Chondrocyte (in vitro differentiated cells): Measurements from ENCODE around the gene DNAH9. TPM values are rescaled to one million over a fixed set of nuclear protein-coding genes. Genes with fewer than 3 reads are reported as not detected.

Source experiments
- DNase-seq: peaks from one replicate; pipeline ENCODE4 v3.0.0; 2021; ENCODE audit warnings: mixed read lengths, low spot score
- H3K27ac Mint-ChIP-seq: one replicate; pipeline ENCODE4 v1.8.0; 2021; ENCODE audit warnings: mild to moderate bottlenecking, moderate library complexity, mixed read lengths; ENCODE audit not compliant: unreplicated experiment
- H3K27me3 Mint-ChIP-seq: 2 replicates; pipeline ENCODE4 v1.8.0; 2021; ENCODE audit warnings: low read depth, mixed read lengths
- H3K36me3 Mint-ChIP-seq: 2 replicates; pipeline ENCODE4 v1.8.0; 2021; ENCODE audit warnings: low read depth, mixed read lengths
- H3K4me1 Mint-ChIP-seq: 2 replicates; pipeline ENCODE4 v1.8.0; 2021; ENCODE audit warnings: low read depth, mild to moderate bottlenecking, mixed read lengths
- H3K4me3 Mint-ChIP-seq: one replicate; pipeline ENCODE4 v1.8.0; 2021; ENCODE audit warnings: mild to moderate bottlenecking, moderate library complexity, mixed read lengths; ENCODE audit not compliant: unreplicated experiment
- H3K9me3 Mint-ChIP-seq: 2 replicates; pipeline ENCODE4 v1.8.0; 2021; ENCODE audit warnings: low read depth, mixed read lengths
- CTCF ChIP-seq: fragments of 200-600 bp; sonication (generic); IDR thresholded peaks from 2 replicates; pipeline ENCODE4 v1.5.0; 2021; ENCODE audit warnings: antibody characterized with exemption, mild to moderate bottlenecking, moderate library complexity
- total RNA-seq: library from RNA; stranded (reverse); gene quantifications from 3 replicates; pipeline ENCODE4 v1.2.1, GENCODE V29; 2021

Gene DNAH9
- total RNA-seq, 1 donor from 2014 or later: 0.37 TPM

- H3K9me3 Mint-ChIP-seq: peaks cover 22% of the 10 kb centered on the region
- H3K36me3 Mint-ChIP-seq: no peaks in the 10 kb centered on the region
- no peak overlapping the region for H3K27ac Mint-ChIP-seq
- H3K4me3 Mint-ChIP-seq: no peak overlapping the region
- no peaks in the 10 kb centered on the region for H3K27me3 Mint-ChIP-seq
- TF ChIP-seq CTCF: peak; percentile 26
- H3K4me1 Mint-ChIP-seq: no peaks in the 10 kb centered on the region
- DNase-seq: no peak
Measured at GRCh38 chr17:11909348-11909747, 311.1 kb downstream of the DNAH9 start.

GRCh38 chr17:11916091-11916490 lies 317.8 kb downstream of the DNAH9 start:
- no peaks in the 10 kb centered on the region for H3K36me3 Mint-ChIP-seq
- peaks cover 2% of the 10 kb centered on the region for H3K27me3 Mint-ChIP-seq
- H3K9me3 Mint-ChIP-seq: peaks cover 14% of the 10 kb centered on the region
- no peaks in the 10 kb centered on the region for H3K4me1 Mint-ChIP-seq
- no peak overlapping the region for H3K4me3 Mint-ChIP-seq
- no peak for TF ChIP-seq CTCF
- no peak overlapping the region for H3K27ac Mint-ChIP-seq
- no peak for DNase-seq

GRCh38 chr17:11917415-11917814 lies 319.1 kb downstream of the DNAH9 start:
- TF ChIP-seq CTCF: no peak
- Mint-ChIP-seq H3K9me3 (peaks cover 3% of the 10 kb centered on the region), H3K27ac (no peak overlapping the region), H3K36me3 (no peaks in the 10 kb centered on the region), H3K4me3 (no peak overlapping the region), H3K4me1 (no peaks in the 10 kb centered on the region), H3K27me3 (peaks cover 2% of the 10 kb centered on the region)
- DNase-seq: no peak

- no peak for DNase-seq
- H3K4me1 Mint-ChIP-seq: no peaks in the 10 kb centered on the region
- no peak overlapping the region for H3K27ac Mint-ChIP-seq
- peaks cover 1% of the 10 kb centered on the region for H3K27me3 Mint-ChIP-seq
- H3K4me3 Mint-ChIP-seq: no peak overlapping the region
- no peak for TF ChIP-seq CTCF
- peaks cover 6% of the 10 kb centered on the region for H3K9me3 Mint-ChIP-seq
- no peaks in the 10 kb centered on the region for H3K36me3 Mint-ChIP-seq
Measured at GRCh38 chr17:11921296-11921695, 323.0 kb downstream of the DNAH9 start.

GRCh38 chr17:11922638-11923037 lies 324.4 kb downstream of the DNAH9 start:
- Mint-ChIP-seq H3K4me1 (no peaks in the 10 kb centered on the region), H3K27me3 (no peaks in the 10 kb centered on the region), H3K9me3 (peaks cover 6% of the 10 kb centered on the region), H3K36me3 (no peaks in the 10 kb centered on the region), H3K27ac (no peak overlapping the region), H3K4me3 (no peak overlapping the region)
- DNase-seq: no peak
- no peak for TF ChIP-seq CTCF
